HG03045 (cell line): ENCODE data around the gene MPRIP.
"Not testable (repeated sequence)": the region's sequence is repeated elsewhere in the genome, so short reads cannot be mapped to it uniquely, and the experiment has no call there.

ENCODE experiments used
- ATAC-seq: cut with Tn5 transposase; IDR thresholded peaks from one replicate; pipeline ENCODE4 v1.9.1; 2021; ENCODE audit warnings: mild to moderate bottlenecking, moderate library complexity; ENCODE audit not compliant: unreplicated experiment

MPRIP gene

GRCh38 chr17:17125136-17126084 is 83.2 kb downstream of the MPRIP start:
- ATAC-seq, result no peak

- no peak for ATAC-seq
Observed at GRCh38 chr17:17126131-17127110, 84.2 kb downstream of the MPRIP start.

- no peak for ATAC-seq
Observed at GRCh38 chr17:17127156-17127555, 84.9 kb downstream of the MPRIP start.

- ATAC-seq, result no peak
Observed at GRCh38 chr17:17127730-17128291, 85.6 kb downstream of the MPRIP start.

- ATAC-seq, result no peak
Observed at GRCh38 chr17:17128476-17129075, 86.3 kb downstream of the MPRIP start.

- ATAC-seq, result no peak
Observed at GRCh38 chr17:17129466-17129865, 87.2 kb downstream of the MPRIP start.

GRCh38 chr17:17130077-17130844 is 88.0 kb downstream of the MPRIP start:
- no peak for ATAC-seq

GRCh38 chr17:17131839-17132238 is 89.6 kb downstream of the MPRIP start:
- no peak for ATAC-seq

GRCh38 chr17:17132746-17133145 is 90.5 kb downstream of the MPRIP start:
- no peak for ATAC-seq

- no peak for ATAC-seq
Observed at GRCh38 chr17:17134051-17134956, 92.0 kb downstream of the MPRIP start.

- no peak for ATAC-seq
Observed at GRCh38 chr17:17134957-17135333, 92.7 kb downstream of the MPRIP start.

- ATAC-seq, result not testable (repeated sequence)
Observed at GRCh38 chr17:17136221-17136620, 94.0 kb downstream of the MPRIP start.

GRCh38 chr17:17137731-17138585 is 95.7 kb downstream of the MPRIP start:
- no peak for ATAC-seq

GRCh38 chr17:17139972-17140589 is 97.8 kb downstream of the MPRIP start:
- no peak for ATAC-seq

GRCh38 chr17:17140590-17140980 is 98.3 kb downstream of the MPRIP start:
- no peak for ATAC-seq

- ATAC-seq, result no peak
Observed at GRCh38 chr17:17141279-17141678, 99.0 kb downstream of the MPRIP start.

- ATAC-seq, result no peak
Observed at GRCh38 chr17:17141860-17142552, 99.7 kb downstream of the MPRIP start.
